A673 (cell line): Measurements from ENCODE around the gene IGFALS. TPM values are rescaled to one million over a fixed set of nuclear protein-coding genes. Genes with fewer than 3 reads are reported as not detected.

Experiments
- BruUV-seq: library from RNA; stranded (reverse); fragments of 400-500 nt; replicated peaks from 2 replicates; lab custom pipeline; 2021; lab: Mats Ljungman, UMichigan
- CTCF ChIA-PET: fragments of 300-600 bp; sonication (Branson Sonifier 250); formaldehyde crosslinking; loops from one replicate; lab custom pipeline; 2022; ENCODE audit warnings: antibody characterized with exemption; lab: Charles Lee
- POLR2A ChIA-PET: fragments of 300-600 bp; sonication (Branson Sonifier 250); formaldehyde crosslinking; loops from one replicate; lab custom pipeline; 2022; ENCODE audit warnings: antibody characterized with exemption; ENCODE audit not compliant: low non-redundant PET; lab: Charles Lee
- DNase-seq: peaks from one replicate; pipeline ENCODE4 v3.0.0-alpha.2; 2015; ENCODE audit warnings: low spot score
- H3K27ac ChIP-seq: fragments of 200-600 bp; sonication (generic); 2 replicates; pipeline ENCODE4 v1.5.1; 2016; ENCODE audit warnings: mixed run types, low read depth, mild to moderate bottlenecking, mixed read lengths, antibody characterized with exemption, low read length; ENCODE audit not compliant: poor library complexity, severe bottlenecking
- H3K27me3 ChIP-seq: fragments of 200-600 bp; sonication (generic); replicated peaks from 2 replicates; pipeline ENCODE4 v1.6.1; 2017; ENCODE audit warnings: mixed run types, low read depth, mild to moderate bottlenecking, mixed read lengths, antibody characterized with exemption, low read length; ENCODE audit not compliant: insufficient read depth, poor library complexity
- H3K36me3 ChIP-seq: fragments of 200-600 bp; sonication (generic); 2 replicates; pipeline ENCODE4 v1.6.1; 2016; ENCODE audit warnings: mixed run types, mild to moderate bottlenecking, mixed read lengths, antibody characterized with exemption, low read length; ENCODE audit not compliant: insufficient read depth, poor library complexity, severe bottlenecking
- H3K4me1 ChIP-seq: fragments of 200-600 bp; sonication (generic); 2 replicates; pipeline ENCODE4 v1.6.1; 2017; ENCODE audit warnings: mixed run types, mild to moderate bottlenecking, mixed read lengths, antibody characterized with exemption, low read length; ENCODE audit not compliant: insufficient read depth, poor library complexity, severe bottlenecking
- H3K4me3 ChIP-seq: fragments of 200-600 bp; sonication (generic); 2 replicates; pipeline ENCODE4 v1.5.1; 2016; ENCODE audit warnings: low read depth, mixed run types, mild to moderate bottlenecking, mixed read lengths, low read length; ENCODE audit not compliant: poor library complexity, severe bottlenecking
- H3K9me3 ChIP-seq: fragments of 200-600 bp; sonication (generic); 2 replicates; pipeline ENCODE4 v1.6.1; 2016; ENCODE audit warnings: mixed run types, low read depth, mild to moderate bottlenecking, mixed read lengths, antibody characterized with exemption, low read length; ENCODE audit not compliant: poor library complexity, severe bottlenecking
- EZH2 ChIP-seq: fragments of 200-600 bp; sonication (generic); IDR thresholded peaks from 2 replicates; pipeline ENCODE4 v1.6.1; 2017; ENCODE audit warnings: borderline replicate concordance, low read depth, mild to moderate bottlenecking, mixed read lengths, antibody characterized with exemption, low read length; ENCODE audit not compliant: poor library complexity, severe bottlenecking
- intact Hi-C: fragments of 100-400 bp; cut with micrococcal nuclease; formaldehyde crosslinking; loops from one replicate; pipeline ENCODE4 v1.10.0; 2022; ENCODE audit not compliant: unreplicated experiment
- total RNA-seq: library from RNA; stranded (reverse); gene quantifications from 2 replicates; pipeline ENCODE4 v1.2.3, GENCODE V29; 2021
- TF ChIP-seq, protein P1 (sequence below): fragments of 300-800, 200-600 bp; sonication (generic); conservative IDR thresholded peaks from 2 replicates; pipeline ENCODE4 v1.5.1; 2017; ENCODE audit warnings: low read depth, mild to moderate bottlenecking, antibody characterized with exemption, low read length, moderate library complexity, mixed read lengths

The IGFALS gene
- total RNA-seq, 1 experiment from 2014 or later, result not detected

DNA sequence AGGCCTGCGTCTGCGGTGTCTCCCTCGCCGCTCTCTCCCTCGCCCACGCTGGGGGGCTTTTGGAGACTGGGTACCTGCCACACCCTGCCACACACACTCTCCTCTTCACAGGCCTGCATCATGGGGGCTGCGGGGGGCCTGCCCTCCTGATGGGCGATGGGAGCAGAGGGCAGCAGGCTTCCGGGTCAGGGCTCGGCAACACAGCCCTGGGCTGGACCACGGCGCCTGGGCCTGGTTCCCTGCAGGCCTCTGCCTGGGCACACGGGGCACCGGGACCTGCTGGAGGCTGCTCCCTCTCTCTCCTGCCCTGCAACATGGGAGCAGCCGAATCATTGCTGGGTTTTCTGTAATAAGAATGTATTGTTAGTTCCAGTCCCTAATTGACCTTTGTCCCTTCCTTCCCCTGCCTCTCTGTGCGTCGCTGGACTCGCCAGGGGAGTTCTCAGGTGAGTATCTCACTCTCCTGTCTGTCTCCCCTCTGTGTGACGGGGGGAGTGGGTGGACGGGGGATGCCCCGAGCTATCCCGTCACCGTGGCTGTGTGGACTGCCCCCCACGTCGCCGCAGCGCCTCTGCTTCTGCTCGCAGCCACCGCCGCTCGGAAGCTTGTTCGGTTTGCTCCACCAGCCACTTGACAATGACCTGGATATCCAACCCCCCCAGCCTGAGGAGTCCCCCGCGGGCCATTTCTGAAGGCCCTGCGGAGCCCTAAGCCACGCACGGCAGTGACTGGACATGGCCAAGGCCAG, 35.6 kb downstream of the IGFALS start:
- no peak overlapping the region for H3K27ac ChIP-seq
- H3K36me3 ChIP-seq, result peaks cover 8% of the 10 kb centered on the region

DNA sequence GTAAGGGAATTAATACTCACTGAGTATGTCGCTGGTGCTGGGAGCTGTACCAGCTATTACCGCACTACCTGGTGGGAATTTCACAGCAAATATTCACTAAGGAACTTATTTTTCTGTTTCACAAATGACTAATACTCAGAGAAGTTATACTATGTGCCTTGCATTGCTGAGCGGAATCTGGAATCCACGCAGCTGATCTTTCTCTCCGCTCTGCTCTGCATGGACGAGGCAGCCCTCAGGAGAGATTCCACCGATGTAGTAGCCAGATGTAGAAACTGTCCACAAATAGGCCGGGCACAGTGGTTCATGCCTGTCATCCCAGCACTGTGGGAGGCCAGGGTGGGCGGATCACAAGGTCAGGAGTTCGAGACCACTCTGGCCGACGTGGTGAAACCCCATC, 39.3 kb downstream of the IGFALS start:
- intact Hi-C loops, result no loop called here
- no TSS peak for BruUV-seq
- POLR2A ChIA-PET, result no interaction called here
- no peak for DNase-seq
- CTCF ChIA-PET, result no interaction called here
- Histone ChIP-seq H3K9me3 (no peaks in the 10 kb centered on the region), H3K27me3 (no peaks in the 10 kb centered on the region), H3K4me3 (no peak overlapping the region), H3K27ac (no peak overlapping the region), H3K36me3 (peaks cover 10% of the 10 kb centered on the region), H3K4me1 (no peaks in the 10 kb centered on the region)
- TF ChIP-seq, protein P1, sequence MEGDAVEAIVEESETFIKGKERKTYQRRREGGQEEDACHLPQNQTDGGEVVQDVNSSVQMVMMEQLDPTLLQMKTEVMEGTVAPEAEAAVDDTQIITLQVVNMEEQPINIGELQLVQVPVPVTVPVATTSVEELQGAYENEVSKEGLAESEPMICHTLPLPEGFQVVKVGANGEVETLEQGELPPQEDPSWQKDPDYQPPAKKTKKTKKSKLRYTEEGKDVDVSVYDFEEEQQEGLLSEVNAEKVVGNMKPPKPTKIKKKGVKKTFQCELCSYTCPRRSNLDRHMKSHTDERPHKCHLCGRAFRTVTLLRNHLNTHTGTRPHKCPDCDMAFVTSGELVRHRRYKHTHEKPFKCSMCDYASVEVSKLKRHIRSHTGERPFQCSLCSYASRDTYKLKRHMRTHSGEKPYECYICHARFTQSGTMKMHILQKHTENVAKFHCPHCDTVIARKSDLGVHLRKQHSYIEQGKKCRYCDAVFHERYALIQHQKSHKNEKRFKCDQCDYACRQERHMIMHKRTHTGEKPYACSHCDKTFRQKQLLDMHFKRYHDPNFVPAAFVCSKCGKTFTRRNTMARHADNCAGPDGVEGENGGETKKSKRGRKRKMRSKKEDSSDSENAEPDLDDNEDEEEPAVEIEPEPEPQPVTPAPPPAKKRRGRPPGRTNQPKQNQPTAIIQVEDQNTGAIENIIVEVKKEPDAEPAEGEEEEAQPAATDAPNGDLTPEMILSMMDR, result no peak
- TF ChIP-seq EZH2, result no peak

More for the DNA sequence above, 35.6 kb downstream of the IGFALS start:
- BruUV-seq, result no TSS peak
- CTCF ChIA-PET, result no interaction called here
- no peaks in the 10 kb centered on the region for H3K4me1 ChIP-seq
- no peak overlapping the region for H3K4me3 ChIP-seq
- H3K27me3 ChIP-seq, result no peaks in the 10 kb centered on the region
- POLR2A ChIA-PET, result no interaction called here
- intact Hi-C loops, result no loop called here
- no peak for DNase-seq
- no peaks in the 10 kb centered on the region for H3K9me3 ChIP-seq
- no peak for TF ChIP-seq EZH2
- TF ChIP-seq, protein P1, result no peak

DNA sequence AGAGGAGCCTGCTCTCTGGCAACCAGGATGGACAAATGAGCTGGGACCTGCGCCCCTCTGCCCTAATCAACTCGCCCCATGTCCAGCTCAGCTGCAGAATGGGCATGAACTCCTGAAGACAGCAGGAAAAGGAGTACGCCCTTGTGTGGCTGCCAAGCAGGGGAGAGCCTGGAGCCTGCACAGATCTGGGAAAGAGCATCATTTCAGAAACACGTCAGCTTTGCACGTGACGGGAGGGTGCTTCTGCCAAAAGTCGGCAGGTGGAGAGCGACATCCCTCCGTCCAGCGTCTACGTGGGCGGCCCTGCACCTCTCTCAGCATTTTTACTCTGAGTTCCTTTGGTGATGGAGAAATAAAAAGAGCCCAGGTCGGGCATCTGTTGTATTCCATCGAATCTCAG, 40.7 kb downstream of the IGFALS start:
- no peak for TF ChIP-seq EZH2
- TF ChIP-seq, protein P1, result no peak
- DNase-seq, result no peak
- POLR2A ChIA-PET, result interaction anchor here (0.6 kb wide), 1 partner anchor 613 kb away, joined by 3 read pairs; no protein-coding TSS in a partner anchor
- Histone ChIP-seq H3K36me3 (peaks cover 17% of the 10 kb centered on the region), H3K27me3 (no peaks in the 10 kb centered on the region), H3K27ac (no peak overlapping the region), H3K4me1 (no peaks in the 10 kb centered on the region), H3K4me3 (no peak overlapping the region), H3K9me3 (no peaks in the 10 kb centered on the region)
- CTCF ChIA-PET, result no interaction called here
- no TSS peak for BruUV-seq
- intact Hi-C loops, result no loop called here
